ENCODE results near the gene KDM7A. TPM values are rescaled to one million over a fixed set of nuclear protein-coding genes. Genes with fewer than 3 reads are reported as not detected.

The KDM7A gene
- total and polyA plus RNA-seq, 9 of the 15 experiments (the other 6 are each of a cell fraction or from before 2014, with no cell fraction given), result 0.90 to 8.4 (median 7.0) TPM

GRCh38 chr7:140190588-140190987, 13.8 kb upstream of the KDM7A start (continued):
- TF ChIP-seq, protein P1, sequence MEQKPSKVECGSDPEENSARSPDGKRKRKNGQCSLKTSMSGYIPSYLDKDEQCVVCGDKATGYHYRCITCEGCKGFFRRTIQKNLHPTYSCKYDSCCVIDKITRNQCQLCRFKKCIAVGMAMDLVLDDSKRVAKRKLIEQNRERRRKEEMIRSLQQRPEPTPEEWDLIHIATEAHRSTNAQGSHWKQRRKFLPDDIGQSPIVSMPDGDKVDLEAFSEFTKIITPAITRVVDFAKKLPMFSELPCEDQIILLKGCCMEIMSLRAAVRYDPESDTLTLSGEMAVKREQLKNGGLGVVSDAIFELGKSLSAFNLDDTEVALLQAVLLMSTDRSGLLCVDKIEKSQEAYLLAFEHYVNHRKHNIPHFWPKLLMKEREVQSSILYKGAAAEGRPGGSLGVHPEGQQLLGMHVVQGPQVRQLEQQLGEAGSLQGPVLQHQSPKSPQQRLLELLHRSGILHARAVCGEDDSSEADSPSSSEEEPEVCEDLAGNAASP (IDR thresholded peaks at IDR 0.05), result no peak
- TF ChIP-seq CBFA2T3 (IDR thresholded peaks at IDR 0.05) (no peak), PHF8 (IDR thresholded peaks at IDR 0.05; ENCODE audit: borderline replicate concordance, low read length) (no peak), LARP7 (IDR thresholded peaks at IDR 0.05) (no peak), SMARCE1 (IDR thresholded peaks at IDR 0.05) (no peak), SMARCA5 (IDR thresholded peaks at IDR 0.05) (no peak), MED1 (CRISPR knock-in tag; IDR thresholded peaks at IDR 0.05; ENCODE audit: borderline replicate concordance) (no peak), PML (IDR thresholded peaks at IDR 0.05; ENCODE audit: low read length) (no peak), ELF1 (tag; IDR thresholded peaks at IDR 0.05) (0 out of 2 replicates have a peak, but pooled peaks have one; percentile 20), SMC3 (conservative IDR thresholded peaks at IDR 0.05; ENCODE audit: insufficient read depth, low read depth, low read length) (no peak), ATF3 (IDR thresholded peaks at IDR 0.05) (no peak), ATF3 (CRISPR knock-in tag; conservative IDR thresholded peaks at IDR 0.05) (no peak), ZNF431 (CRISPR knock-in tag; IDR thresholded peaks at IDR 0.05) (no peak)
- TF ChIP-seq, protein P2, sequence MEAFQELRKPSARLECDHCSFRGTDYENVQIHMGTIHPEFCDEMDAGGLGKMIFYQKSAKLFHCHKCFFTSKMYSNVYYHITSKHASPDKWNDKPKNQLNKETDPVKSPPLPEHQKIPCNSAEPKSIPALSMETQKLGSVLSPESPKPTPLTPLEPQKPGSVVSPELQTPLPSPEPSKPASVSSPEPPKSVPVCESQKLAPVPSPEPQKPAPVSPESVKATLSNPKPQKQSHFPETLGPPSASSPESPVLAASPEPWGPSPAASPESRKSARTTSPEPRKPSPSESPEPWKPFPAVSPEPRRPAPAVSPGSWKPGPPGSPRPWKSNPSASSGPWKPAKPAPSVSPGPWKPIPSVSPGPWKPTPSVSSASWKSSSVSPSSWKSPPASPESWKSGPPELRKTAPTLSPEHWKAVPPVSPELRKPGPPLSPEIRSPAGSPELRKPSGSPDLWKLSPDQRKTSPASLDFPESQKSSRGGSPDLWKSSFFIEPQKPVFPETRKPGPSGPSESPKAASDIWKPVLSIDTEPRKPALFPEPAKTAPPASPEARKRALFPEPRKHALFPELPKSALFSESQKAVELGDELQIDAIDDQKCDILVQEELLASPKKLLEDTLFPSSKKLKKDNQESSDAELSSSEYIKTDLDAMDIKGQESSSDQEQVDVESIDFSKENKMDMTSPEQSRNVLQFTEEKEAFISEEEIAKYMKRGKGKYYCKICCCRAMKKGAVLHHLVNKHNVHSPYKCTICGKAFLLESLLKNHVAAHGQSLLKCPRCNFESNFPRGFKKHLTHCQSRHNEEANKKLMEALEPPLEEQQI (IDR thresholded peaks at IDR 0.05), result no peak

Measured in K562 (cell line).